ENCODE data around the gene PNLIPRP3.
"Not testable (repeated sequence)": the region's sequence is repeated elsewhere in the genome, so short reads cannot be mapped to it uniquely, and the experiment has no call there.

Gene PNLIPRP3

GRCh38 chr10:116427671-116428070 lies at the start of gene PNLIPRP3:
Gene PNLIPRP3 (plus strand): TSS chr10:116427847. CDS start chr10:116428013, 166 bp downstream.
- no peak for DNase-seq (ENCODE audit: low read depth in 3 of 3)

- no peak for DNase-seq (ENCODE audit: low read depth in 3 of 3)
These were observed 45.4 kb upstream of the PNLIPRP3 start for GRCh38 chr10:116382290-116382689.

- no peak for DNase-seq (ENCODE audit: low read depth in 3 of 3)
These were observed 42.3 kb upstream of the PNLIPRP3 start for GRCh38 chr10:116385311-116385710.

DNA sequence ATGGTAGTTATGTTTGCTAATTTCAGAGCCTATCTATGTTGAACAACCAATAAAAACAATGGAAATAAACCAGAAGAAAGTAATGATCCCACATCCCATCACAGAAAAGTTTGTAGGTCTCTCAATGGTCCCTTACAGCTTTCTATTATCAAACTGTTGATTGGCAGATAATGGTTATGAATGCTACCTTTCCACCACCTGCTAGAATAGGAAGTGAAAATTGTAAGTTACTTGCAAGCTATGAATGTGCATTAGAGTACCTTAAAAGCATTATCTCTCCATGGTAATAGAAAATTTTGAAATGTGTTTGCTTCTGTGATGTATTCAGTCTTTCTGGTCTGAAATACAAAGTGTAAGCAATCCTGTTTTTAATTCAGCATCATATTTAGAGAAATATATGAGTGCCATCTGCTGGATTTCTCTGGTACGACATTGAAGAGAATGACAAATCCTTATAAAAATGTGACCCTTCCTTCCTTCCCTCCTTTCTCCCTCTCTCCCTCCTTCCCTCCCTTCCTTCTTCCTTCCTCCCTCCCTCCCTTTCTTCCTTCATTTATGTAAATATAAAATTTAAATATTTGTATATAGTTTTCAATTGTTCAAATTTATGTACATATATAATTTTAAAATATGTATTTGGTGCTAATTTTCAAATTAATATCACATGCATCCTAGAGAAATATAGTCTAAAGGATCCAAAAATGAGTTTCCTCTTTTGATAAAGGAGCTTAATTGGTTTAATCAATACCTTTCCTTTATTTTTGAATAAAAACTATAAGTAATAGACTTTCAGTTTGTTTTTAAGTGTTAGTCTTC lies 41.4 kb upstream of the PNLIPRP3 start:
- no peak for DNase-seq (ENCODE audit: low read depth in 3 of 3)

GRCh38 chr10:116393246-116393831 lies 34.3 kb upstream of the PNLIPRP3 start:
- DNase-seq (ENCODE audit: low read depth in 3 of 3) = not testable (repeated sequence)

- no peak for DNase-seq (ENCODE audit: low read depth in 3 of 3)
These were observed 32.2 kb upstream of the PNLIPRP3 start for GRCh38 chr10:116395223-116395985.

GRCh38 chr10:116398224-116398623 lies 29.4 kb upstream of the PNLIPRP3 start:
- no peak for DNase-seq (ENCODE audit: low read depth in 3 of 3)

DNA sequence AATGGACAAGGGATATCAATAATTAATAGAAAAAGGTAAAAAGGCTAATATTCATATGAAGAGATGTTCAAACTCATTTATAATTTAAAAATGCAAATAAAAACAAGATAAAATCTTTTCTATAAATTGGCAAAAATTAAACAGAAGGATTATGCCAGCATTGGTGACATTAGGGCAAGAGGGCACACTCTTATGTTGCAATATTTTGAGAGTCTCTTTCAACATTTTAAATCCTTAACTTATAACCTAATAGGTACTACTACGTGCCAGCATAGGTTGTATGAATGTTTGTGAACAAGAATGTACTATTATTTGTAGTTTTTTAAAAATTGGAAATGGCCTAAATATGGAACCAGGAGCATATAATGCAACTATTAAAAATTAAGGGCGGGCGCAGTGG lies 24.8 kb upstream of the PNLIPRP3 start:
- no peak for DNase-seq (ENCODE audit: low read depth in 3 of 3)

DNA sequence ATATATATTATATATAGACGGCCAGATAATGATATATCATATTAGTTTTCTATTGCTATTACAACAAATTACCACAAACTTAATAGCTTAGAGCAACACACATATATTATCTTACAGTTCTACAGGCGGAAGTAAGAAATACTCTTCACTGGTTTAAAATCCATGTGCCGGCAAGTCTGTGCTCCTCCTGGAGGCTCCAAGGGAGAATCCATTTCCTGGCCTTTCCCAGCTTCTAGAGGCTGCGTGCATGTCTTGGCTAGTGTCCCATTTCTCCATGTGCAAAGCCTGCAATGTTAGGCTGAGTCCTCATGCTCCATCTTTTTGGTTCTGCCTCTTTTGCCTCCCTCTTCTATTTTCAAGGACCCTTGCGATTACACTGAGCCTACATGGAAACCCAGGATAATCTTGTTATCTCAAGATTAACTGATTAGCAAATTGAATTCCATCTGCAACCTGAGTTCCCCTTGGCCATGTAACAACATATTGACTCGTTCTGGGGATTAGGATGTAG lies 23.9 kb upstream of the PNLIPRP3 start:
- DNase-seq (ENCODE audit: low read depth in 3 of 3) = no peak

- DNase-seq (ENCODE audit: low read depth in 3 of 3) = no peak
These were observed 18.9 kb upstream of the PNLIPRP3 start for GRCh38 chr10:116408719-116409118.

- DNase-seq (ENCODE audit: low read depth in 3 of 3) = no peak
These were observed 17.3 kb upstream of the PNLIPRP3 start for GRCh38 chr10:116410351-116410750.

- DNase-seq (ENCODE audit: low read depth in 3 of 3) = no peak
These were observed 9.8 kb upstream of the PNLIPRP3 start for GRCh38 chr10:116417821-116418220.

GRCh38 chr10:116418389-116418788 lies 9.3 kb upstream of the PNLIPRP3 start:
- no peak for DNase-seq (ENCODE audit: low read depth in 3 of 3)

- no peak for DNase-seq (ENCODE audit: low read depth in 3 of 3)
These were observed 5.8 kb upstream of the PNLIPRP3 start for GRCh38 chr10:116421815-116422214.

DNA sequence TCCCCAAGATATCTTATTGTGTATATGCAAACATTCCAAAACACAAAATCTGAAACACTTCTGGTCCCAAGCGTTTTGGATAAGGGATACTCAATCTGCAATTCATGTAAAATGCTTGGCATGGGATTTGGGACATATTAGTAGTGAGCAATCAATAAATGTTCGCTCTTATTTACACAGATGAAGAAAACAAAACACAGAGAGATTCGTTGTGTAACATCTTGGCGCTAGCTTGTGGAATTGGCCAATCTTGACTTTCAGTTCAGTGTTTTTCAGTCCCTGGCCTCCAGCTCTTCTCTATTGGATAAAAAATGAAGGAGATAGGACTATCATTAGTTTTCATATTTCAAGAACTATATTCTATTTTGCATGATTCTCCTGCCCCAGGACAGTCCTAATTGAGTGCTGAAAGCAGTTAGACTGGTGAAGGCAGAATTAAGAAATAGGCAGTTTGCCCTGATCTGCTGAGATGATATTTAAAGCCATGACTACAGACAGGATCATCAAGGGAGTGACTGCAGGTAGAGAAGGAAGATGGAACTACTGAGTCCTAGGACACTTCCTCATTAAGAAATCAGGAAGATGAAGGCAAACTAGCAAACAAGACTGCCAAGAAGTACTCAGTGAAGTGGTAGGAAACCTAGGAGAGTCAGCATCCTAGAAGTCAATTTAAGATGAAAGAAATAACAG lies 1.8 kb downstream of the PNLIPRP3 start:
- DNase-seq (ENCODE audit: low read depth in 3 of 3) = no peak

GRCh38 chr10:116430288-116430687 lies 2.6 kb downstream of the PNLIPRP3 start:
- DNase-seq (ENCODE audit: low read depth in 3 of 3) = no peak

GRCh38 chr10:116431598-116431997 lies 4.0 kb downstream of the PNLIPRP3 start:
- no peak for DNase-seq (ENCODE audit: low read depth in 3 of 3)

DNA sequence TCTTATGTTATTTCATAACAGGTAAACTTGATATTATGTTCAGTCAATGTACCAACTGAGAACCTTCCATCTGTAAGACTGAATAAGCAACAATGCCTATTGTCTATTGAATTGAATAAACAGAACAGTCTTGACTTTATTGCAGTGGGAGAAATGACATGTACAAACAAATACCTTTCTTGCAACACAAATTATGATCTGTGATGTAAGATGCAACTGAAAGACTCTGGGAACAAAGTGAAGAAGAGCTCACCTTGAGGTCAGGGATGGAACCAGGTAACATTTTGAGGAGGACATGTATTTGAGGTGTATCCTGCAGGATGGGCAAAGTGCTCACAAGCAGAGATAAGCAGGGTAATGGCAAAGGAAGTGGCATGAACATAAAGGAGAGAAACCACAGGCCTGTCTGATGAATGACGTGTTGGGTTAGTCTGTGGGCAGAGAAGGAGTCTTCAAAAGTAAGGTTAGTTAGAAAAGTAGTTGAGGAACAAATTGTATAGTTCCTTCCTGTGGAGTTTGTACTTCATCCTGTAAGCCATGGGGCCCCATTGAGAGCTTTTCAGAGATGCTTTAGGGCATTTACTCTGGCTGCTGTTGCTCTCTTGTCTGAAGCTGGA lies 9.5 kb downstream of the PNLIPRP3 start:
- no peak for DNase-seq (ENCODE audit: low read depth in 3 of 3)

DNA sequence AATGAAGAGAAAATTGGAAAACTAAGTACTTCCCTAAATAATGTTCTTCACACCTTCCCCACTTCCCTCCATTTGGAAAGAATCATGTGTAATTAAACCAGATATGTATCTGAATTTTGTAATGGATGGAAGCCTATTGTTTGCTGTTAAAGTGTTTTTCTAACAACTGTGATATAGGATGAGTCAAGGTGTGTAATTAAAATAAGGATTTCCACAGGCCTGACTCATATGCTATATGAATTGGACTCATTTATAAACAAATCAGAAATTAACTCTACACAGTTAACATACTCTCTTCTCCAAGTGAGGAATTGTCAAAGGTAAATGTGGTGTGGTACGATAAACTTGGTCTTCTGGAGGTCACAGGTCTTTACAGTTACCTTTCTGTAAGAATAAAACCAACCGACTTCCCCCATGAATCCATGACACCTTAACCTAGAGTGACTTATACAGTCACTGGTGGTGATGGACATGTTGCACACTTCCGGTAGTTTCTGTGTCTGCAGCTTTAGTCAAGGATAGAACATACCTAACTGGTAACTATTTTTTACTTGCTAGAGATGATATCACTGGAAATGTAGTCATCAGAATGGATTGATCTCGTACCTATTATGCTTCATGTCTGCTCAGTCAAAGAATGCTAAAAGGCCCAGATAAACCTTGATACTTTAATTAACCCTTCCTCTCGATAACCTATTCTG lies 12.8 kb downstream of the PNLIPRP3 start:
- no peak for DNase-seq (ENCODE audit: low read depth in 3 of 3)

DNA sequence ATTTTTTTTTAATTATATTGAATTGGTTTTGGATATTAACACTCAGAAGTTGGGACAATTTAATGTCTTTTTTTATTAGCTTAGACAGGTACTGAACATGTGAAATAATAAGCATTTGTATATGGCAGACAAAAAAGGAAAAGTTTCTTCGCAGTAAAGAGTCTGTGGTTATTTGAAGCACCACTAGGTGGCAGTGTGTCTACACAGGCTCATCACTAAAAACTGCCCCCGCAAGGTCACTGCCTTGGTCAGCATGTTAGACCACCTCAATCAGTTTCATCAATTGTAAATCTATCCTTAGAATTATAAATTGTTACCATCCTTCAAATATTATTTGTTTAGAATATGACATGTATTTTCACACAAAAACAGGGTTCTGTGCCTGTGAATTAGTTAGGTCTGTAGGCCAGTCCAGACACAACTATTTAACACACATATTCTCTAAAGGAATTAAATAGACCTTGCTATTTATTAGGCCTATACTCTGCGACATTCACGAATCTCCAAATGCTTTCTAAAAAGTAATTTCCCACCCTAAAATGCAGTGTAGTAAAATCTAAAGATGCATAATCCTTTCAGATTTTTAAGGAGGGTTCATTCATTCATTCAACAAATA lies 17.0 kb downstream of the PNLIPRP3 start:
- DNase-seq (ENCODE audit: low read depth in 3 of 3) = no peak
